ENCODE measurements around the gene SPEF2. TPM values are rescaled to one million over a fixed set of nuclear protein-coding genes. Genes with fewer than 3 reads are reported as not detected.
A peak's percentile ranks its signal among the peaks of the same experiment; 100 is the strongest.

The SPEF2 gene
- total and polyA plus RNA-seq, 2 experiments from 2014 or later = 0.17 to 0.21 TPM

GRCh38 chr5:35780236-35780635, 162.6 kb downstream of the SPEF2 start (continued):
- TF ChIP-seq ZNF462 (CRISPR knock-in tag; IDR thresholded peaks at IDR 0.05) (no peak), ZNF331 (CRISPR knock-in tag; IDR thresholded peaks at IDR 0.05; ENCODE audit: low read depth) (no peak), STAT1 (IDR thresholded peaks at IDR 0.05; ENCODE audit: unreplicated experiment) (no peak), EZH2 (IDR thresholded peaks at IDR 0.05; ENCODE audit: low read depth, unreplicated experiment) (no peak), NANOG (IDR thresholded peaks at IDR 0.05; ENCODE audit: borderline replicate concordance) (no peak)

GRCh38 chr5:35781181-35781790, 163.6 kb downstream of the SPEF2 start:
- no peaks in the 10 kb centered on the region for H3K9me2 ChIP-seq (ENCODE audit: insufficient read depth)
- TF ChIP-seq CREB1 (CRISPR knock-in tag; IDR thresholded peaks at IDR 0.05; ENCODE audit: low read depth) = no peak
- no peak for TF ChIP-seq NANOG (IDR thresholded peaks at IDR 0.05; ENCODE audit: borderline replicate concordance)
- TF ChIP-seq JUNB (IDR thresholded peaks at IDR 0.05; ENCODE audit: unreplicated experiment) = no peak
- TF ChIP-seq EZH2 (IDR thresholded peaks at IDR 0.05; ENCODE audit: low read depth, unreplicated experiment) = no peak
- no peak overlapping the region for H3K27ac ChIP-seq (ENCODE audit: low read depth)
- no peak overlapping the region for H3K27ac Mint-ChIP-seq
- no peak overlapping the region for H3K4me3 Mint-ChIP-seq
- H3K4me1 ChIP-seq (ENCODE audit: insufficient read depth) = no peaks in the 10 kb centered on the region
- peak overlapping the region; percentile 81; the same call in 1 of the 2 replicates for H2AFZ ChIP-seq
- ATAC-seq = no peak
- no peaks in the 10 kb centered on the region for H3K36me3 ChIP-seq (ENCODE audit: insufficient read depth)
- H3K27me3 ChIP-seq (ENCODE audit: insufficient read depth) = no peaks in the 10 kb centered on the region
- no peaks in the 10 kb centered on the region for H3K36me3 Mint-ChIP-seq (ENCODE audit: low read depth)
- no peaks in the 10 kb centered on the region for H3K27me3 Mint-ChIP-seq (ENCODE audit: insufficient read depth, low read depth, poor library complexity)
- H3K4me2 ChIP-seq = no peak overlapping the region
- no peaks in the 10 kb centered on the region for H3K9me3 Mint-ChIP-seq
- H3K79me2 ChIP-seq (replicated peaks; ENCODE audit: insufficient read depth) = no peaks in the 10 kb centered on the region
- H3F3A ChIP-seq (replicated peaks; ENCODE audit: low read depth) = no peaks in the 10 kb centered on the region
- H3K4me3 ChIP-seq = no peak overlapping the region
- H4K20me1 ChIP-seq (replicated peaks; ENCODE audit: insufficient read depth) = no peaks in the 10 kb centered on the region
- DNase-seq (ENCODE audit: low spot score) = no peak
- H3K4me1 Mint-ChIP-seq = peaks cover 5% of the 10 kb centered on the region; the same call in 1 of the 3 replicates
